Measurements from ENCODE around the gene IGBP1.
"Not testable (repeated sequence)": the region's sequence is repeated elsewhere in the genome, so short reads cannot be mapped to it uniquely, and the experiment has no call there.

The IGBP1 gene

DNA sequence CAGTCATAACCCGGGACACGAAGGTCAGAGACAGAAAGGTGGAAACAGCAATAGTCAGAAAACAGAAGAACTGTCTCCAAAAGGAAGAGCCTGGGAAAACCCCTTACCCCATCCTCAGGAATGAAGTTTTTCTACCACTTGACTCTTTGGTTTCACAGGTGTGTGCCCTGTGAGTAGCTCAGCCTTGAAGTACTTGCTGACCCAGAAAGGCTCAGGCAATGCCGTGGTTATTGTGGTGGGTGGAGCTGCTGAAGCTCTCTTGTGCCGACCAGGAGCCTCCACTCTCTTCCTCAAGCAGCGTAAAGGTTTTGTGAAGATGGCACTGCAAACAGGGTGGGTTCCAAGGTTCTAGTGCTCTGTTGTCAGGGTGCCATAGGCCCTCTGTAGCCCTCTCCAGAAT is 68.5 kb downstream of the IGBP1 start:
- ChIA-PET CTCF (no interaction called here), POLR2A (ENCODE audit: low non-redundant PET) (no interaction called here)
- no peak overlapping the region for H3K27ac ChIP-seq
- TF ChIP-seq, protein P1, sequence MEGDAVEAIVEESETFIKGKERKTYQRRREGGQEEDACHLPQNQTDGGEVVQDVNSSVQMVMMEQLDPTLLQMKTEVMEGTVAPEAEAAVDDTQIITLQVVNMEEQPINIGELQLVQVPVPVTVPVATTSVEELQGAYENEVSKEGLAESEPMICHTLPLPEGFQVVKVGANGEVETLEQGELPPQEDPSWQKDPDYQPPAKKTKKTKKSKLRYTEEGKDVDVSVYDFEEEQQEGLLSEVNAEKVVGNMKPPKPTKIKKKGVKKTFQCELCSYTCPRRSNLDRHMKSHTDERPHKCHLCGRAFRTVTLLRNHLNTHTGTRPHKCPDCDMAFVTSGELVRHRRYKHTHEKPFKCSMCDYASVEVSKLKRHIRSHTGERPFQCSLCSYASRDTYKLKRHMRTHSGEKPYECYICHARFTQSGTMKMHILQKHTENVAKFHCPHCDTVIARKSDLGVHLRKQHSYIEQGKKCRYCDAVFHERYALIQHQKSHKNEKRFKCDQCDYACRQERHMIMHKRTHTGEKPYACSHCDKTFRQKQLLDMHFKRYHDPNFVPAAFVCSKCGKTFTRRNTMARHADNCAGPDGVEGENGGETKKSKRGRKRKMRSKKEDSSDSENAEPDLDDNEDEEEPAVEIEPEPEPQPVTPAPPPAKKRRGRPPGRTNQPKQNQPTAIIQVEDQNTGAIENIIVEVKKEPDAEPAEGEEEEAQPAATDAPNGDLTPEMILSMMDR (conservative IDR thresholded peaks at IDR 0.05; ENCODE audit: low read depth), result no peak
- DNase-seq (ENCODE audit: low spot score), result no peak

DNA sequence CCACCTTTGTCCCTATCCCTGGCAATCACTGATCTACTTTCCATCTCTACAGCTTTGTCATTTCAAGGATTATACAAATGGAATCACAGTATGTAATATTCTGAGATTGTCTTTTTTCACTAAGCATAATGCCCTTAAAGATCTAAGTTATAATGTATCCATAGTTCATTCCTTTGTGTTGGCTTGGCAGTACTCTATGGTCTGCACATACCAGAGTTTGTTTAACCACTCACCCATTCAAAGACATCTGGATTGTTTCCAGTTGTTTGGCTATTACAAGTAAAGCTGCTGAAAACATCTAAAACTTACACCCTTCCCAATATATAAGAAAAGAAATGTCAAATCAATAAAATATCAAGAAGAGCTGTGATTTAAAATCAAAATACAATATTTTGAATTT is 75.2 kb downstream of the IGBP1 start:
- POLR2A ChIA-PET (ENCODE audit: low non-redundant PET), result no interaction called here
- DNase-seq (ENCODE audit: low spot score), result no peak
- CTCF ChIA-PET, result no interaction called here
- TF ChIP-seq, protein P1 (conservative IDR thresholded peaks at IDR 0.05; ENCODE audit: low read depth), result no peak
- no peak overlapping the region for H3K27ac ChIP-seq

DNA sequence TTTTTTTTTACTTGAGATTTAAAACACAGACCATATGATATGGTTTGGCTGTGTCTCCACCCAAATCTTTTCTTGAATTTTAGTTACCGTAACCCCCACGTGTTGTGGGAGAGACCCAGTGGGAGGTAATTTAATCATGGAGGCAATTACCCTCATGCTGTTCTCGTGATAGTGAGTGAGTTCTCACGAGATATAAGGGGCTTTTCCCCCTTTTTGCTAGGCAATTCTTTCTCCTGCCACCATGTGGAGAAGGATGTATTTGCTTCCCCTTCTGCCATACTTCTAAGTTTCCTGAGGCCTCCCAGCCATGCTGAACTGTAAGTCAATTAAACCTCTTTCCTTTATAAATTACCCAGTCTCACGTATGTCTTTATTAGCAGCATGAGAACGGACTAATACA is 76.3 kb downstream of the IGBP1 start:
- CTCF ChIA-PET; POLR2A ChIA-PET (ENCODE audit: low non-redundant PET); H3K27ac ChIP-seq; DNase-seq (ENCODE audit: low spot score): not testable (repeated sequence)
